Measurements from ENCODE around the gene CAVIN1. TPM values are rescaled to one million over a fixed set of nuclear protein-coding genes. Genes with fewer than 3 reads are reported as not detected.
"Not testable (repeated sequence)": the region's sequence is repeated elsewhere in the genome, so short reads cannot be mapped to it uniquely, and the experiment has no call there.

CAVIN1 gene
- total RNA-seq, 8 experiments from 2014 or later, result 0.05 to 74.8 (median 12.8) TPM

- Histone ChIP-seq H3K27ac (no peak overlapping the region), H3K4me1 (replicated peaks in 1 of 2) (peaks cover 0 to 5% of the 10 kb centered on the region in 2 donors), H3K4me3 (peak overlapping the region in 1 of 5 donors; percentile 16)
- in situ Hi-C loops (cut with MboI; ENCODE audit: low pct_unique_long_range_greater_than_20kb in 2 of 9, low sequenced_read_pairs in 9 of 9, unreplicated experiment in 9 of 9), result loop anchor here in 1 of 9 experiments (25.0 kb wide), 1 partner anchor 167 kb away; no protein-coding TSS in a partner anchor
- WGBS, 10 experiments, result 0 to 67% (median 29%) methylated on average over 1 to 6 of the region's 6 CpGs
- ATAC-seq (replicated peaks in 6 of 8), result peak in 5 of 8 experiments; percentile 15 to 55 (median 44)
These were observed 44.0 kb downstream of the CAVIN1 start for GRCh38 chr17:42378959-42379594.

DNA sequence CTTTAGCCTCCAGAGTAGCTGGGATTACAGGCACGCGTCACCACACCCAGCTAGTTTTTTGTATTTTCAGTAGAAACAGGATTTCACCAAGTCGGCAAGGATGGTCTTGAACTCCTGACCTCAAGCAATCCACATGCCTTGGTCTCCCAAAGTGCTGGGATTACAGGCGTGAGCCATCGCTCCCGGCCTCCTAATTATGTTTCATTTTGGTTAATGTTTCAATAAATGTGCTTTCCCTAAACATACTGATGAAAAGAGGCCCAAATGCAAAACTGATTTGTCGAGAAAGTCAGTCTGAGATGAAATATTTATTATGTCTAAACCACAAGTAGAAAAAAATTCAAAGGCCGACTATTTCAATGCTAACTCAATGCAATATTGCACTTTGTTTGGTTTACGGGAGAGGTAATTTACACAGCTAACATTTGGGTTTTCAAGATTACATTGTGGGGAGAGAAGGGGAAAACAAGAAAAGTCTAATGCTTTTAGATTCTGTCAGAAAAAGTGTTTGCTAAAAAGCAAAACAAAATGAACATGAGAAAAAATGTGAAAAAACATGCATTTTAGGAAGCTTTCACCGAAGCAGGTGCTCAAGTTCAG lies 44.6 kb downstream of the CAVIN1 start:
- H3K27ac ChIP-seq, result no peak overlapping the region
- no peak overlapping the region for H3K4me3 ChIP-seq
- H3K4me1 ChIP-seq (replicated peaks in 1 of 2), result peaks cover 0 to 5% of the 10 kb centered on the region in 2 donors
- in situ Hi-C loops (cut with MboI; ENCODE audit: low pct_unique_long_range_greater_than_20kb in 2 of 9, low sequenced_read_pairs in 9 of 9, unreplicated experiment in 9 of 9), result loop anchor here in 1 of 9 experiments (25.0 kb wide), 1 partner anchor 166 kb away; no protein-coding TSS in a partner anchor
- WGBS, 10 experiments, result 3 to 95% (median 58%) methylated on average over 3 to 10 of the region's 10 CpGs
- peak in 1 of 8 experiments; percentile 8 for ATAC-seq (replicated peaks in 6 of 8)

DNA sequence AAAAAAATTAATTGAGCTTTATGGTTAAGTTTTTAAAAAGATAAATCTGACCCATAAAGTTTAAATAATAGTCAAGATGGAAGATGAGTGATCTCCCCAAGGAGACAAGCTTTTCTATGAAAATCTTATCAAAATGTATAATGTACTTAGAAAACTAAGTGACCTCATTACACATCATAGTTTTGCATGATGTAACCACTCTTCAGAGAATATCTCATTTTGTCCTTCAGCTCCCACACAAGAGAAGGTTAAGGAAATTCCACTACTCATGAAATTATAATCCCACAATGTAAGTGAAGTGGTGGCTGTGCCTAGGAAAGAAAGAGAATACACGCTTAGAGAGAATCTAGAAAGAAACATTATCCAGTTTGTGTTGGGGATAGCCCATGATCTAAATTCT lies 49.2 kb downstream of the CAVIN1 start:
- in situ Hi-C loops (cut with MboI; ENCODE audit: low pct_unique_long_range_greater_than_20kb in 2 of 9, low sequenced_read_pairs in 9 of 9, unreplicated experiment in 9 of 9), result no loop called here
- Histone ChIP-seq H3K27ac (no peak overlapping the region), H3K4me1 (replicated peaks in 1 of 2) (no peaks in the 10 kb centered on the region), H3K4me3 (no peak overlapping the region)
- no peak for ATAC-seq (replicated peaks in 6 of 8)
- WGBS, 10 experiments, result 88 to 100% (median 100%) methylated on average over 1 of the region's 1 CpG; no CpG with 5 or more reads in 3 of the 10 experiments

DNA sequence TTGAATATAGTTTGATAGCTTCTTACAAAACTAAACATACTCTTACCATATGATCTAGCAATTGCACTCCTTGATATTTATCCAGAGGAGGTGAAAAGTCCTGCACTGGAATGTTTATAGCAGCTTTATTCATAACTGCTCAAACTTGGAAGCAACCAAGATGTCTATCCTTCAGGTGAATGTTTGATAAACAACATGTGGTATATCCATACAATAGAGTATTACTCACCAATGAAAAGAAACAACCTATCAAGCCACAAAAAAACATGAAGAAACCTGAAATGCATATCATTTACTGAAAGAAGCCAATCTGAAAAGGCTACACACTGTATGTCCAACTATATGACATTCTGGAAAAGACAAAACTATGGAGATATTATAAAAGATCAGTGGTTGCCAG lies 50.9 kb downstream of the CAVIN1 start:
- H3K4me1 ChIP-seq (replicated peaks in 1 of 2), result peaks cover 0 to 3% of the 10 kb centered on the region in 2 donors
- no peak overlapping the region for H3K27ac ChIP-seq
- in situ Hi-C loops (cut with MboI; ENCODE audit: low pct_unique_long_range_greater_than_20kb in 2 of 9, low sequenced_read_pairs in 9 of 9, unreplicated experiment in 9 of 9), result no loop called here
- no peak for ATAC-seq (replicated peaks in 6 of 8)
- no peak overlapping the region for H3K4me3 ChIP-seq

GRCh38 chr17:42368797-42369561 lies 54.1 kb downstream of the CAVIN1 start:
- H3K4me1 ChIP-seq (replicated peaks in 1 of 2); in situ Hi-C loops (cut with MboI; ENCODE audit: low pct_unique_long_range_greater_than_20kb in 2 of 9, low sequenced_read_pairs in 9 of 9, unreplicated experiment in 9 of 9); H3K27ac ChIP-seq; ATAC-seq (replicated peaks in 6 of 8); H3K4me3 ChIP-seq: not testable (repeated sequence)
- WGBS, 10 experiments, result 40 to 100% (median 86%) methylated on average over 1 to 12 of the region's 12 CpGs; no CpG with 5 or more reads in 1 of the 10 experiments

- ATAC-seq (replicated peaks in 6 of 8); H3K4me3 ChIP-seq; in situ Hi-C loops (cut with MboI; ENCODE audit: low pct_unique_long_range_greater_than_20kb in 2 of 9, low sequenced_read_pairs in 9 of 9, unreplicated experiment in 9 of 9); H3K27ac ChIP-seq; H3K4me1 ChIP-seq (replicated peaks in 1 of 2): not testable (repeated sequence)
- WGBS, 10 experiments, result 17 to 96% (median 66%) methylated on average over 1 to 5 of the region's 5 CpGs; no CpG with 5 or more reads in 1 of the 10 experiments
These were observed 54.7 kb downstream of the CAVIN1 start for GRCh38 chr17:42368310-42368709.

DNA sequence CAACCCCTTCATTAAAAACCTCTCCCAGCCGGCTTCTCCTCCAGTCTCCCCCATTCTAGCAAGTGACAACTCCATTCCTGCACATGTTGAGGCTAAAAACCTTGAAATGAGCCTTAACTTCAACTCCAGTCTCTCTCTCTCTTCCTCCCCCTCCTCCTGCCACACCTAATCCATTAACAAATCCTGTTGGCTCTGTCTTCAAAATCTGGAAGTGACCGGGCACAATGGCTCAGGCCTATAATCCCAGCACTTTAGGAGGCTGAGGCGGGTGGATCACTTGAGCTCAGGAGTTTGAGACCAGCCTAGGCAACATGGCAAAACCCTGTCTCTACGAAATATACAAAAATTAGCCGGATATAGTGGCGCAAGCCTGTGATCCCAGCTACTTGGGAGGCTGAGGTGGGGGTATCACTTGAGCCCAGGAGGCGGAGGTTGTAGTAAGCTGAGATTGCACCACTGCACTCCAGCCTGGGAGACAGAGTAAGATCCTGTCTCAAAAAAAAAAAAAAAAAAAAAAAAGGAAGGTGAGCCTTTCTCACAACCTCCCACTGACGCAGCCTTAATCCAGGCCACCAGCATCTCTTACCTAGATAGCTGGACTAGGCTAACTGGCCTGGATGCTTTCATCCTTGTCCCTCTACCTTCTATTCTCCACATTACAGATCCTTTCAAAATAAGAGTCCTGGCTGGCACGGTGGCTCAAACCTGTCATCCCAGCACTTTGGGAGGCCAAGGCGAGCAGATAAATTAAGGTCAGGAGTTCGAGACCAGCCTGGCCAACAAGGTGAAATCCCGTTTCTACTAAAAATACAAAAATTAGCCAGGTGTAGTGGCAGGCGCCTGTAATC lies 56.7 kb downstream of the CAVIN1 start:
- H3K4me3 ChIP-seq; in situ Hi-C loops (cut with MboI; ENCODE audit: low pct_unique_long_range_greater_than_20kb in 2 of 9, low sequenced_read_pairs in 9 of 9, unreplicated experiment in 9 of 9); ATAC-seq (replicated peaks in 6 of 8); H3K27ac ChIP-seq: not testable (repeated sequence)
- H3K4me1 ChIP-seq (replicated peaks in 1 of 2), result peaks cover 11 to 12% of the 10 kb centered on the region in 2 donors
- 66 to 100% (median 84%) methylated on average over 1 to 10 of the region's 13 CpGs; no CpG with 5 or more reads in 1 of the 10 experiments for WGBS, 10 experiments

DNA sequence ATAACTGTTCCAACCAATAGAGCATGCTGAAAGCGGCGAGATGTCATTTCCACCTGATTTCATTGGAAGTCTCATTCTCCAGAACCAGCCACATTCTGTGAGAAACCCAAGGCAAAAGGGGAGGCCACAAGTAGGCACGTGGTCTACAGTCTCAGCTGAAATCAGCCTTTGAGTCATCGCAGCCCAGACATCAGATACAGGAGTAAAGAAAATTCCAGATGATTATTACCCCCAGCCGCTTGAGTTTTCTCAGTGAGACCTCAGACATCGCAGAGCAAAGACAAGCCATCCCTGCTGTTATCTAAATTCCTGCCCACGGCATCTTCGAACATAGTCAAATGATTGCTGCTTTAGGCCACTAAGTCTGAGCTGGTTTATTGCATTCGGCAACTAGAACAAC lies 57.9 kb downstream of the CAVIN1 start:
- Histone ChIP-seq H3K4me1 (replicated peaks in 1 of 2) (peaks cover 13% of the 10 kb centered on the region in 2 donors), H3K27ac (no peak overlapping the region), H3K4me3 (no peak overlapping the region)
- in situ Hi-C loops (cut with MboI; ENCODE audit: low pct_unique_long_range_greater_than_20kb in 2 of 9, low sequenced_read_pairs in 9 of 9, unreplicated experiment in 9 of 9), result no loop called here
- WGBS, 10 experiments, result 60 to 100% (median 93%) methylated on average over 1 to 8 of the region's 9 CpGs
- ATAC-seq (replicated peaks in 6 of 8), result peak in 2 of 8 experiments; percentile 10 to 15

DNA sequence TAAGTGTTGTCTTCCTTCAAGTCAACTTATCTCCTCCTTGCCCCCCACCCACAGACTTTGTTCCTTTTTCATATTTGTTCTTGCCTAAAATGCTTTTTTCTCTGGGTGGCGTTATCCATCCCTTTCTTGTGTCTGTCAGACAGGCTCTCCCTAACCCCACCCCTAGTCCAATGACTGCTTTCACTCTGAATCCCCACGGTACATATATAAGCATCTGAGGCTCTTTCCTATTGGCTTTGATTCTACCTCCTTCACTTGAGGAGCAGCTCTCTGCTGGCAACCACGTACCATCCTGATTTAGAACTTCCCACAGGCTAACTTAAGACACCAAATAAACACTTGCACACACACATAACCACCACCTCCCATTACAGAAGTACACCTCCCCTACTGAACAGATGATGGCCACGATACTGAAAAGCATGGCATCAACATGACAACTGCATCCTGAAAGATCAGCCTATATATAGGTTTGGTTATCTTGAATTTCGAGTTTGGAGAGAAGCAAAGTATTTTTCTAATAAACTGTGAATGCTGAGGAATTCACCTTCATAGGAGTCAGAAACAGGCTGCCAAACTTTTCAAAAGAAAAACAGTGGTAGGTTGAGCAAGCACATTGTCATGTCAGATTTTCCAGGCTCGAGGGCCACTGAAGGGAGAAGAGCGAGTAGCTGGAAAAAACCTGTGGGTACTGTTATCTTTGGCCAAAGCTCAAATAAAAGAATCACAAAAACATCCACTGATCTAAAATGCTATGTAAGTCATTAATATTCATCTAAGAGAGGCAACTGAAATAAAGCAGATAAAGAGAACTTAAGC lies 59.1 kb downstream of the CAVIN1 start:
- Histone ChIP-seq H3K27ac (no peak overlapping the region), H3K4me1 (replicated peaks in 1 of 2) (peaks cover 13% of the 10 kb centered on the region in 2 donors), H3K4me3 (no peak overlapping the region)
- in situ Hi-C loops (cut with MboI; ENCODE audit: low pct_unique_long_range_greater_than_20kb in 2 of 9, low sequenced_read_pairs in 9 of 9, unreplicated experiment in 9 of 9), result no loop called here
- no peak for ATAC-seq (replicated peaks in 6 of 8)
- 65 to 100% (median 91%) methylated on average over 1 to 5 of the region's 7 CpGs for WGBS, 10 experiments

GRCh38 chr17:42363231-42363630 lies 59.8 kb downstream of the CAVIN1 start:
- Histone ChIP-seq H3K4me1 (replicated peaks in 1 of 2) (peaks cover 13% of the 10 kb centered on the region in 2 donors), H3K27ac (no peak overlapping the region), H3K4me3 (no peak overlapping the region)
- in situ Hi-C loops (cut with MboI; ENCODE audit: low pct_unique_long_range_greater_than_20kb in 2 of 9, low sequenced_read_pairs in 9 of 9, unreplicated experiment in 9 of 9), result no loop called here
- WGBS, 10 experiments, result 100% methylated on average over 1 of the region's 1 CpG; no CpG with 5 or more reads in 6 of the 10 experiments
- no peak for ATAC-seq (replicated peaks in 6 of 8)

DNA sequence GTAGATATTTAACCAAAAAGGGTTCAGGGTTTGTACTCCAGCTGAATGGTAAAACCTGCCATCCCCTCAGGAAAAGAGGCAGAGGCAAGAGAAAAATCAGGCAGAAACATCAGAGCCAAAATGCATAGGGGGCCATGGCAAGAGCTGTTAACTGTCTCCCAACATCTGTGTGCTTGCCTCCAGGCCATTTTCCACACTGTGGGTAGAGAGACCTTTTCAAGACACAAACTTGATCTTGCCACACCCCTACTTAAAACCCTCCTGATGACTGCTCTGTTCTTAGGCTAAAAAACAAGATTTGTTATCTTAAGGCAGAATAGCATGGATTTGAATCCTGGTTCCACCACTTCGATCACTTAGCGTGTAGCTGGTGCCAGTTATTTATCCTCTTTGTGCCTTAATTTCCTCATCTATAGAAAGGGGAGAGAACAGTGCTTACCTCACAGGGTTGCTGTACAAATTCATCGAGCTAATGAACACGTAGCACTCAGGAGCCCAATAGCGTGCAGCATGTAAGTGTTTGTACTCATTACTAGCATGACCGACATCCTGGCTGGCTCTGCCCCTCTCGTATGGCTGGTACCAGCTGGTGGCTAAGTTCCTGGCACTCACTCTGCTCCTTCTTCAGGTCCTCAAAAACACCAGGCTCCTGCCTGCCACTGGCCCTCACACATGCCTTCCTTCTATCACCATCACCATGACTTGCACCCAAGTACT lies 60.7 kb downstream of the CAVIN1 start:
- H3K4me3 ChIP-seq, result no peak overlapping the region
- WGBS, 10 experiments, result 28 to 100% (median 79%) methylated on average over 2 to 6 of the region's 7 CpGs; no CpG with 5 or more reads in 3 of the 10 experiments
- peaks cover 9 to 13% of the 10 kb centered on the region in 2 donors for H3K4me1 ChIP-seq (replicated peaks in 1 of 2)
- peak overlapping the region in 1 of 2 donors; percentile 14 for H3K27ac ChIP-seq
- in situ Hi-C loops (cut with MboI; ENCODE audit: low pct_unique_long_range_greater_than_20kb in 2 of 9, low sequenced_read_pairs in 9 of 9, unreplicated experiment in 9 of 9), result no loop called here
- peak; percentile 23 to 86 (median 40) for ATAC-seq (replicated peaks in 6 of 8)

All from motor neuron (in vitro differentiated cells).